ENCODE measurements around the gene AP2A2.

DNA sequence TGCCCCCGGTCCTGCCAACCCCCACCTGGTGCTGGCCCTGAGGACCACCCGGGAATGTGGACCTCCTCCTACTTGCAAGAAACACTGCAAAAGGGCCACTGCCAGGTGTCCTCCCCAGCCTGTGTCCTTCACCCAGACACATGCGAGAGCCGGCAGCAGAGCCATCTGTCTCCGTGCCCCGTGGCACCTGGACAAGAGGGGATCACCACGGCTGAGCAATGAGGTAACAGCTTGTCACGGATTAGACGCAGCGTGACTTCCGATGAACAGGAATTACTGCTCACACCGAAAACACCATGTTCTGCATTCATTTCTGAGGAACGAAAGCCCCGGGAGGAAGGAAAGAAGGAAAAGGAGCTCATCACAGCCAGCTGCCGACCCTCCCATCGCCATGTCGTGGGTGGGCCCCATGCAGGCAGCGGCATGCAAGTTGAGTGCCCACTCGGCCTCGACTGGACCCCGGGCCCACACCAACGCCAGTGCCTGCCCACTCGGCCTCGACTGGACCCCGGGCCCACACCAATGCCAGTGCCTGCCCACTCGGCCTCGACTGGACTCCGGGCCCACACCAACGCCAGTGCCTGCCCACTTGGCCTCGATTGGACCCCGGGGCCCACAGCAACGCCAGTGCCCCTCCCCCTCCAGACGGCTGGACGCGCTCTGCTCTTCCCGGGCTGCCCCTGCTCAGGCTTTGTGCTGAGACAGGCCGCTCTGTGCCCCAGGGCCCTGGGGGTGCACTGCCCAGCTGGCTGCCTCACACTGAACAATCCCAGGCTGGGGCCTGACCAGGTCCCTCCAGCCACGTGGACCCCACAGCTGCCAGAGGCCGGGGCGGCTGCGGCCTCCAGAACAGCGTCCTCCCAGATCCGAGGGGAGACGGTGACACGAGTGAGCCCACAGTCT lies 37.1 kb upstream of the AP2A2 start:
- TF ChIP-seq EZH2 (IDR thresholded peaks at IDR 0.05; ENCODE audit: insufficient read depth, low read length): no peak
- TF ChIP-seq, protein P1, sequence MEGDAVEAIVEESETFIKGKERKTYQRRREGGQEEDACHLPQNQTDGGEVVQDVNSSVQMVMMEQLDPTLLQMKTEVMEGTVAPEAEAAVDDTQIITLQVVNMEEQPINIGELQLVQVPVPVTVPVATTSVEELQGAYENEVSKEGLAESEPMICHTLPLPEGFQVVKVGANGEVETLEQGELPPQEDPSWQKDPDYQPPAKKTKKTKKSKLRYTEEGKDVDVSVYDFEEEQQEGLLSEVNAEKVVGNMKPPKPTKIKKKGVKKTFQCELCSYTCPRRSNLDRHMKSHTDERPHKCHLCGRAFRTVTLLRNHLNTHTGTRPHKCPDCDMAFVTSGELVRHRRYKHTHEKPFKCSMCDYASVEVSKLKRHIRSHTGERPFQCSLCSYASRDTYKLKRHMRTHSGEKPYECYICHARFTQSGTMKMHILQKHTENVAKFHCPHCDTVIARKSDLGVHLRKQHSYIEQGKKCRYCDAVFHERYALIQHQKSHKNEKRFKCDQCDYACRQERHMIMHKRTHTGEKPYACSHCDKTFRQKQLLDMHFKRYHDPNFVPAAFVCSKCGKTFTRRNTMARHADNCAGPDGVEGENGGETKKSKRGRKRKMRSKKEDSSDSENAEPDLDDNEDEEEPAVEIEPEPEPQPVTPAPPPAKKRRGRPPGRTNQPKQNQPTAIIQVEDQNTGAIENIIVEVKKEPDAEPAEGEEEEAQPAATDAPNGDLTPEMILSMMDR (IDR thresholded peaks at IDR 0.05; ENCODE audit: insufficient read depth, low read depth, low read length): no peak
